GM19328 (cell line): ENCODE results near the gene RERE.
A peak's percentile ranks its signal among the peaks of the same experiment; 100 is the strongest.

ENCODE experiments used
- ATAC-seq: cut with Tn5 transposase; IDR thresholded peaks from one replicate; pipeline ENCODE4 v1.9.1; 2021; ENCODE audit warnings: mild to moderate bottlenecking, moderate library complexity; ENCODE audit not compliant: unreplicated experiment

Gene RERE

DNA sequence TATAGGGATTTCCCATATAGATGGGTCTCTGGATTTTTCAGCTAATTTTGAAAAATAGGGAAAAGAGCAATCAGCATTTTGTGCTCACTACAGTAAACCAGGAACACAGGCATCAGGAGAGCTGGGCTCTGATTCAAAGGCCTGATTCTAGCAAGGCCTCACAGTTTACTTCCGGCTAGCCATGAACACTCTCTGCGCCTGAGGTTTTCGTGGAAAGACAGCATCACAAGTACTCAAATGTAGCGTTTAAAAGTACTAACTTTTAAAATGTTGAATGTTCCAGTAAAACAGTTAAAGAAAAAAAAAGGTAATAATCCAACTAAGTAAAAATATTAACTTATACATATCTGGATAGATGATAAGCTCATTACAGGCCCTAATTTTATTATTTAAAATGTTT lies 379.0 kb downstream of the RERE start:
- ATAC-seq, result no peak

- no peak for ATAC-seq
Measured at GRCh38 chr1:8437347-8437746, 380.1 kb downstream of the RERE start.

DNA sequence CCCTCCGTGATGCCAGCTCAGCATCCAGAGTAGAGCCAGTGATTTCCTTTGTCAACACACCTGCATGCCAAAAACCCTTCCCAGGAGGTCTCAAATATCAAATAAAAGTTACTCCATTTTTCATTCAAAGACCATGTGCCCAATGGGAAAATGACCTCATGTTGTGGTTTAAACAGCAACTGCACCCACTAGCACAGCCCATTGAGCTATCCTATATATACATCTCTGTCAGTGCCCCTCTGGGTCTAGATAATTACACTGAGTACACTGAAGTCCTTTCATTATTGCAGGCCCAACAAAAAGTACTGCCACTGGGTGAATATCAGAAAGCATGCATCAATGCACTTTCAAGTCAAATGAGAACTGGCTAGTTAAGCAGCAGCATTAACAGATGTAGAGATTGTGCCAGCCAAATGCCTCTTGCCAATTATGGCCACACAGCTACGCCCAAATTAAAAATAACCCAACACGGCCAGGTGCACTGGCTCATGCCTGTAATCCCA lies 381.8 kb downstream of the RERE start:
- ATAC-seq, result no peak

GRCh38 chr1:8434101-8434500 lies 383.3 kb downstream of the RERE start:
- ATAC-seq, result no peak

DNA sequence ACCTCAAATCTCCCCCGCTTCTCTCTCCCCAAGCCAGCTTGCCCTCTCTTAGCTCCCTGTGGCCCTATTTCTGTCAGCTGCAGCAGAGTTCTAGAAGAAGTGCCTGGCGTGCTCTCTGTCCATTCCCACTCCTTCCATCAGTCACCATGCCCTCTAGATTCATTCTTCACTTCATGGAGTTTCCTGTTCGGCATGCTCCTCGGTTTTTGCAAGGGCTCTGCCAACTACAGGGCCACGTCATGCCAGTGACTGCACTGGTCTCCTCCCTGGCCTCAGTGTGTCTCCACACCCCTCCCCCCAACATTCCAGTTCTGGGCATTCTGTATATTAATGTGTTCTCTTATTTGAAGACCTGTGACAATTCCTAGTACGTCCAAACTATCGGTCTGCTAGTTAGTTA lies 385.7 kb downstream of the RERE start:
- no peak for ATAC-seq

- no peak for ATAC-seq
Measured at GRCh38 chr1:8431019-8431418, 386.4 kb downstream of the RERE start.

GRCh38 chr1:8430476-8430875 lies 387.0 kb downstream of the RERE start:
- ATAC-seq, result no peak

GRCh38 chr1:8429549-8430110 lies 387.8 kb downstream of the RERE start:
- no peak for ATAC-seq

DNA sequence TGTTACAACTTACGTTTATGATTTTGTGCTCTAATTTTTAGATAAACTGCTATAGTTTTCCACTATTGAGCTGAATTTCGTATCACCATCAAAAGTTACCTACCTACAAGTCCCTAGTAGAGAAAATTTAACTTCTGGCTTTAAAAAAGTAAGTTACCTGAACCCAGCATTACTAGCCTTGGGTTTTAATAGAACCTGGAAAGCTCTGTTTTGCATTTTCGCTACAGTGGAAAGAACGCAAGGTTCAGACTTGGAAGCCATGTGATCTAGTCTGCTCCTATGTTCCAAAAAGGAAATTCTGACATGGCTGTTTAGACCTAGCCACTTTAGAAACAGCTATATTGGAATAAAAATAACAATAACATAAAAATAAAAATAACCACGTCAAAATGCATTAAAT lies 389.0 kb downstream of the RERE start:
- ATAC-seq, result no peak

DNA sequence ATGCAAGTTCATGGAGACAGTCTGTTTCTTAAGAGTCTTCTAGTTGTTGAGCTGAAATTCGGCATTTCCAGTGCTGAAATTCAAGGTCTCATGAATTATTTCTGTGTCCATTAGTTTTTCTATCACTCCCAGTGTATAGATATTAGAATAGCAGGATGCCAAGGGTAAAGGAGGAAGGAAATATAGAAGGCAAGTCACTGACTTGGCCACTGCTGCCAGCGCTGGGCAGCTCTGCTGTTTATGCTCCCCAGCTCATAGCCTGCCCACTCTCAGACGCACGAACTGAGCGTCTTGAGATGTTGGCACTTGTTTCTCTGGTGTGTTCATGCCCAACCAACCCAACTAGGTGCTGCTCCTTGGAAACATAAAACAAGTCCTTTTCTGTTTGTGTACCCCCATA lies 389.5 kb downstream of the RERE start:
- ATAC-seq, result no peak

- peak; percentile 54 for ATAC-seq
Measured at GRCh38 chr1:8427493-8427892, 389.9 kb downstream of the RERE start.

GRCh38 chr1:8426996-8427395 lies 390.4 kb downstream of the RERE start:
- ATAC-seq, result no peak

GRCh38 chr1:8425781-8426161 lies 391.7 kb downstream of the RERE start:
- no peak for ATAC-seq

DNA sequence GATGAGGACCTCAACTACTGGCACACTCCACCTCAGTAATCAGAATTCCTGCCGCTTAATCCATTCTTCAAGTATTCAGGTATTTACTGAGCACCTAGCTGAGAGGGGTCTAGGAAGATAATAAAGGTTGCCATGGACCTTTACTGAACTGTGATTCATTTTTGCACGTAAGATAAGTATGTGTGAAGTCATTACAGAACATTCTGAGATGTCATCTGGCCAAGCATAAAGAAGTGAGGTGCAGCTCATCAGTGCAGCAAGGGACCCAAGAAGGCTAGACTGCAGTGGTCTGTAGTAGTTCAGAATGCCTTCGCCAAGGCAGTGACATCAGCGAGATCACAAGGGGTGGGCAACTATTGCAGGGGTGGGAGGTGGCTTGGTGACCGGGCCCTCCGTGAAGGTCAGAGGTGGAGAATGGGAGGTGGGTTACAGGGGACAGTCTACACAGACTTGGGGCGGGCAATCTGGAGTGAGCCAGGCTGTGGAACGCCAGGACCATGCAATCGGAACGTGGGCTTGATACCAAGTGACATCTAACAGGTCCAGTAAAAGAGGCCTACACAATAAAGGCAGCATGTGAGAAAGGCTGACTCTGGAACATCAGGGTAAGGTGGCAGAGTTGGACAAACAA lies 392.2 kb downstream of the RERE start:
- ATAC-seq, result no peak

- ATAC-seq, result no peak
Measured at GRCh38 chr1:8424539-8425116, 392.8 kb downstream of the RERE start.

- no peak for ATAC-seq
Measured at GRCh38 chr1:8423692-8424538, 393.5 kb downstream of the RERE start.

GRCh38 chr1:8423269-8423691 lies 394.2 kb downstream of the RERE start:
- ATAC-seq, result no peak

GRCh38 chr1:8422510-8423268 lies 394.8 kb downstream of the RERE start:
- ATAC-seq, result no peak

DNA sequence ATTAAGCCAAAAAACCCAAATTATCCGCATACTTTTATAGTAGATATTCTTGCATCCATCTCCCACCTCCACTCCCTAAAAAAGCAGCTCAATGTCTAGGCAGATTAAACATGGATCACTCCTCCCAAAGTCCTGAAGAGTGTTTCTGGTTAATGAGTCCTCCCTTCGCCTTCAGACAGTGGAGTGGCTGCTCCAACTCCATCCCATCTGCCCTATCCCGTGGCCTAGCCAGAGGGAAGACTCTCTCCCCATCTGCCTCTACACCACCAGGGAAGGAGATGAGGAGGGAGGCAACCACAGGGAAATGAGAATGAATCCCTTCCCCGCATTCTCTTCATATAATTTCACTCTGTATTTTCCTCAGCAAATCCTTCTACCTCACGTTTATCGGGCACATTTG lies 395.7 kb downstream of the RERE start:
- ATAC-seq, result no peak

DNA sequence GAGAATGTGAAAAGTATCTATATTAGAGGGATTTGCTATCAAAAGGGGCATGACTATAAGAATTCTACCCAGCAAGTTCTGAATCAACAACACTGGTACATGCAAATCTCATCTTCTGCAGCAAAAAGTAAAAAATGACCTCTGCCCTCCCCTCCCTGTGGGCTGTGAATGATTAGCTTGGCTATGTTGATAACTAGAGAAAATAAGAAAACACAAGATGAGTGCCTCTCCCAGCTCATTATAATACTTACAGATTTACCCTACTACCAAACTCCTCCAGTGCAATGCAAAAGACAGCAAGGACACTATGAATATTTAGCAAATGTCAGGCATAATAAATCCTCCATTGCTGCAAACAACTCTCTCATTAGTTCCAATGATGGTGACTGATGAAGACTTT lies 397.1 kb downstream of the RERE start:
- no peak for ATAC-seq

DNA sequence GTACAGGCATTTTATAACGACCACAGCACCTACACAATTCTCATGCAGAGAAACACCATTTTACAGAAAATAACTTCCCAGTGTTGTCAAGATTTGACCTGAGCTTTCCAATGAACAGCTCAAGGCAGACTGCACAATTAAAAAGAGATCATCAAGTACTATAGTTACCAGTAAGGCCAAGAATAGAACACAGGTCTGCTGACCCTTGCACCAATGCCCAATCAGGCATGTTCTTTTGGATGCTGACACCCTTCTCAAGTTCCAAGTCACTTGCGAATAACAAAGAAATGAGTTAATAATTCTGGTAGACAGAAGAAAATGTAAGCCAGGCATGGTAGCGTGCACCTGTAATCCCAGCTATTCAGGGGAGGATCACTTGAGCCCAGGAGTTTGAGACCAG lies 397.6 kb downstream of the RERE start:
- no peak for ATAC-seq
